ENCODE measurements around the gene TPSB2. TPM values are rescaled to one million over a fixed set of nuclear protein-coding genes. Genes with fewer than 3 reads are reported as not detected.
A peak's percentile ranks its signal among the peaks of the same experiment; 100 is the strongest.

TPSB2 gene
- total RNA-seq, 1 donor from 2014 or later = not detected

DNA sequence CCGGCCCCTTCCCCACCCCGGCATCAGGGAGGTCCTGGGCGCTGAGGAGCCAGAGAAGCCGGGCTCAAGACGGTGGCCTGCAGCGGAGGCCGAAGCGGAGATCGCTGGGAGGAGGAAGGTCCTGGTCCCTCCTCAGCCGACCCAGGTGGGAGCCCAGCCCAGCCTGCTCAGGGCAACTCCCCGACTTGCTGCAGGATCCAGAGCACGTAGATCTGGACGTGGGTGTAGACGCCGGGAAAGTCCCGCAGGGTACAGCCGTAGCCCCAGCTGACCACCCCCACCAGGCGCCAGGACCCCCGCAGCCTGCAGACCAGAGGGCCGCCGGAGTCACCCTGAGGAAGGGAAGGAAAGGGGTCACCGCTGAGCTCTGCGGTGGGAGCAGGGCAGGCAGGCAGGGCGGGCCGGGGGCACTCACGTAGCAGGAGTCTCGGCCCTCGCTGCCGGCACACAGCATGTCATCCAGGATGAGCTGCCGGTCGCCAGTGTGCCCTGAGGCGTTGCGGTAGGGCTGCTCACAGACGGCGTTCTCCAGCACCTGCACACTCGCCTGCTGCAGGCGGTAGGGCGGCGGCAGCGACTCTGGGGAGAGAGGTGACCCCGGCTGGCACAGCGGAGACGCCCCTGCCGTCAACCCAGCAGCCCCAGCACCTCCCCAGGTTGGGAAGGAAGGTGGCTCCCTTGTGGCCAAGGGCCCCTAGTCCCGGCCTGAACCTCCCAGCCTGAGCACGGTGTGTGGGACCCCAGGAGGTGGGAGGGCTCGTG is 31.3 kb upstream of the TPSB2 start:
- TF ChIP-seq EZH2 (IDR thresholded peaks at IDR 0.05; ENCODE audit: insufficient read depth, low read length) = peak; percentile 30
- TF ChIP-seq, protein P1, sequence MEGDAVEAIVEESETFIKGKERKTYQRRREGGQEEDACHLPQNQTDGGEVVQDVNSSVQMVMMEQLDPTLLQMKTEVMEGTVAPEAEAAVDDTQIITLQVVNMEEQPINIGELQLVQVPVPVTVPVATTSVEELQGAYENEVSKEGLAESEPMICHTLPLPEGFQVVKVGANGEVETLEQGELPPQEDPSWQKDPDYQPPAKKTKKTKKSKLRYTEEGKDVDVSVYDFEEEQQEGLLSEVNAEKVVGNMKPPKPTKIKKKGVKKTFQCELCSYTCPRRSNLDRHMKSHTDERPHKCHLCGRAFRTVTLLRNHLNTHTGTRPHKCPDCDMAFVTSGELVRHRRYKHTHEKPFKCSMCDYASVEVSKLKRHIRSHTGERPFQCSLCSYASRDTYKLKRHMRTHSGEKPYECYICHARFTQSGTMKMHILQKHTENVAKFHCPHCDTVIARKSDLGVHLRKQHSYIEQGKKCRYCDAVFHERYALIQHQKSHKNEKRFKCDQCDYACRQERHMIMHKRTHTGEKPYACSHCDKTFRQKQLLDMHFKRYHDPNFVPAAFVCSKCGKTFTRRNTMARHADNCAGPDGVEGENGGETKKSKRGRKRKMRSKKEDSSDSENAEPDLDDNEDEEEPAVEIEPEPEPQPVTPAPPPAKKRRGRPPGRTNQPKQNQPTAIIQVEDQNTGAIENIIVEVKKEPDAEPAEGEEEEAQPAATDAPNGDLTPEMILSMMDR (IDR thresholded peaks at IDR 0.05; ENCODE audit: insufficient read depth, low read depth, low read length) = no peak
- no peak overlapping the region for H3K9ac ChIP-seq (ENCODE audit: low read length)
- Mint-ChIP-seq H3K27me3 (ENCODE audit: low read depth, unreplicated experiment) (peaks cover 32% of the 10 kb centered on the region), H3K9me3 (ENCODE audit: unreplicated experiment) (peaks cover 5% of the 10 kb centered on the region), H3K4me3 (ENCODE audit: unreplicated experiment) (no peak overlapping the region), H3K4me1 (ENCODE audit: low read depth, unreplicated experiment) (no peaks in the 10 kb centered on the region), H3K36me3 (ENCODE audit: low read depth, unreplicated experiment) (no peaks in the 10 kb centered on the region), H3K27ac (ENCODE audit: unreplicated experiment) (no peak overlapping the region)
- H3K9me3 ChIP-seq (ENCODE audit: insufficient read depth, low read depth, low read length) = no peaks in the 10 kb centered on the region
- no peaks in the 10 kb centered on the region for H3K36me3 ChIP-seq (ENCODE audit: insufficient read depth, low read length)
- no peaks in the 10 kb centered on the region for H3K4me1 ChIP-seq (ENCODE audit: insufficient read depth, low read length)
- H3K4me2 ChIP-seq (ENCODE audit: low read length) = no peak overlapping the region
- H3K4me3 ChIP-seq (ENCODE audit: insufficient read depth, low read depth, low read length) = no peak overlapping the region
- no peaks in the 10 kb centered on the region for H3K79me2 ChIP-seq (ENCODE audit: insufficient read depth, low read length)
- DNase-seq (ENCODE audit: low read depth) (no peak), FAIRE-seq (no peak)
- no peaks in the 10 kb centered on the region for H4K20me1 ChIP-seq (ENCODE audit: insufficient read depth, low read length)
- no peak overlapping the region for H2AFZ ChIP-seq (ENCODE audit: low read depth, low read length)
- peaks cover 26% of the 10 kb centered on the region for H3K27me3 ChIP-seq (ENCODE audit: insufficient read depth, low read length)
- H3K27ac ChIP-seq (ENCODE audit: low read depth, low read length) = no peak overlapping the region

DNA sequence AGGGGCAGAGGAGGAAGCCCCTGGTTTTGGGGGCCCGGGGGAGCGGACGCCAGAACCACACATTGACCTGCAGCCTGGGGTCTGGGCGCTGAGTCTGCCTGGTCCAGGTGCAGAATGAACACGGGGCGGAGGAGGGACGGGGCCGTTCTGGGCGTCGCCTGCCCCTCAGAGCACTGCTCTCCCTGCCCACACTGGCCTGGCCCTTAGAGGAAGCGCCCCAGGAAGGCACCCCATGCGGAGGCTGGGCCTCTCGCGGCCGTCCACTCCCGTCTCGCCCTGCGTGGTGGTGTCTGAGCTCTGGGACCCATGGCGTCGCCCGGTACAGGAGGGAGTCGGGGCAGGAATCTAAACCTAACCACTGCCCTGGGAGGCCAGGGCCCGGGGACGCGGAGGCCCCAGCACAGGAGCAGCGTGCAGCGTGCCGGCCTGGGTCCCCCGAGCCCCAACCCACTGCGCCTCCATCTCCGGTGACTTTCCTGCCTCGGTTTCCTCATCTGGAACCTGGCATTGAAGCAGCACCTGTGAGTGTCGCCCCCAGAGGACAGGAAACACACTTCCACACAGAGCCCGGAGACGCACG is 30.2 kb upstream of the TPSB2 start:
- H3K27ac Mint-ChIP-seq (ENCODE audit: unreplicated experiment) = no peak overlapping the region
- no peak overlapping the region for H3K4me2 ChIP-seq (ENCODE audit: low read length)
- no peak overlapping the region for H3K4me3 ChIP-seq (ENCODE audit: insufficient read depth, low read depth, low read length)
- no peaks in the 10 kb centered on the region for H3K4me1 ChIP-seq (ENCODE audit: insufficient read depth, low read length)
- no peak for DNase-seq (ENCODE audit: low read depth)
- H3K9me3 Mint-ChIP-seq (ENCODE audit: unreplicated experiment) = peaks cover 5% of the 10 kb centered on the region
- H3K36me3 ChIP-seq (ENCODE audit: insufficient read depth, low read length) = no peaks in the 10 kb centered on the region
- H4K20me1 ChIP-seq (ENCODE audit: insufficient read depth, low read length) = no peaks in the 10 kb centered on the region
- no peak for FAIRE-seq
- TF ChIP-seq EZH2 (IDR thresholded peaks at IDR 0.05; ENCODE audit: insufficient read depth, low read length) = no peak
- no peak overlapping the region for H3K27ac ChIP-seq (ENCODE audit: low read depth, low read length)
- no peaks in the 10 kb centered on the region for H3K36me3 Mint-ChIP-seq (ENCODE audit: low read depth, unreplicated experiment)
- H3K27me3 ChIP-seq (ENCODE audit: insufficient read depth, low read length) = peaks cover 26% of the 10 kb centered on the region
- H3K9ac ChIP-seq (ENCODE audit: low read length) = no peak overlapping the region
- peaks cover 29% of the 10 kb centered on the region for H3K27me3 Mint-ChIP-seq (ENCODE audit: low read depth, unreplicated experiment)
- H3K4me3 Mint-ChIP-seq (ENCODE audit: unreplicated experiment) = no peak overlapping the region
- H3K4me1 Mint-ChIP-seq (ENCODE audit: low read depth, unreplicated experiment) = no peaks in the 10 kb centered on the region
- no peak overlapping the region for H2AFZ ChIP-seq (ENCODE audit: low read depth, low read length)
- H3K9me3 ChIP-seq (ENCODE audit: insufficient read depth, low read depth, low read length) = no peaks in the 10 kb centered on the region
- H3K79me2 ChIP-seq (ENCODE audit: insufficient read depth, low read length) = no peaks in the 10 kb centered on the region

DNA sequence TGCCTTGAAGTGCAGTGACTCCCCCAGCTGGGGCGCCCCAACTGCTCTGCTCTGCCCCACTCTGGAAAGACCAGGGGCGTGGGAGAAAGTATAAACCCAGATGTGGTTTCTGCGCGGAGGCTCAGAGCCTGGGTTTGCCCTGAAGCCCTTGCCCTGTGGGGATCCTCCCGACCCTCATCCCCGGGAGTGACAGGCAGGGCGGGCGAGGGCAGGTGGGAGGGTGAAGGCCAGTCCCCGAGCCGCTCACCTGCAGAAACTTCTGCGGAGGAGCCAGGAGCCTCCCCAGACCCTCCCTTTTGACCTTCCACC is 29.7 kb upstream of the TPSB2 start:
- H3K36me3 ChIP-seq (ENCODE audit: insufficient read depth, low read length) = no peaks in the 10 kb centered on the region
- Mint-ChIP-seq H3K4me1 (ENCODE audit: low read depth, unreplicated experiment) (no peaks in the 10 kb centered on the region), H3K9me3 (ENCODE audit: unreplicated experiment) (peaks cover 3% of the 10 kb centered on the region), H3K4me3 (ENCODE audit: unreplicated experiment) (no peak overlapping the region), H3K27ac (ENCODE audit: unreplicated experiment) (no peak overlapping the region), H3K36me3 (ENCODE audit: low read depth, unreplicated experiment) (no peaks in the 10 kb centered on the region), H3K27me3 (ENCODE audit: low read depth, unreplicated experiment) (peaks cover 24% of the 10 kb centered on the region)
- H3K79me2 ChIP-seq (ENCODE audit: insufficient read depth, low read length) = no peaks in the 10 kb centered on the region
- FAIRE-seq (no peak), DNase-seq (ENCODE audit: low read depth) (no peak)
- no peak overlapping the region for H3K9ac ChIP-seq (ENCODE audit: low read length)
- no peak overlapping the region for H3K4me2 ChIP-seq (ENCODE audit: low read length)
- no peak overlapping the region for H2AFZ ChIP-seq (ENCODE audit: low read depth, low read length)
- H4K20me1 ChIP-seq (ENCODE audit: insufficient read depth, low read length) = no peaks in the 10 kb centered on the region
- TF ChIP-seq, protein P1 (IDR thresholded peaks at IDR 0.05; ENCODE audit: insufficient read depth, low read depth, low read length) = no peak
- no peak for TF ChIP-seq EZH2 (IDR thresholded peaks at IDR 0.05; ENCODE audit: insufficient read depth, low read length)
- H3K27ac ChIP-seq (ENCODE audit: low read depth, low read length) = no peak overlapping the region
- no peaks in the 10 kb centered on the region for H3K9me3 ChIP-seq (ENCODE audit: insufficient read depth, low read depth, low read length)
- peaks cover 26% of the 10 kb centered on the region for H3K27me3 ChIP-seq (ENCODE audit: insufficient read depth, low read length)
- no peaks in the 10 kb centered on the region for H3K4me1 ChIP-seq (ENCODE audit: insufficient read depth, low read length)
- no peak overlapping the region for H3K4me3 ChIP-seq (ENCODE audit: insufficient read depth, low read depth, low read length)

All from astrocyte (in vitro differentiated cells and primary cell).